MG63 (cell line): ENCODE data around the gene ADGRG2. TPM values are rescaled to one million over a fixed set of nuclear protein-coding genes. Genes with fewer than 3 reads are reported as not detected.

Experiments
- DNase-seq: peaks from one replicate; pipeline ENCODE4 v3.0.0-alpha.2; 2020
- H3K27me3 ChIP-seq: fragments of 250-450 bp; sonication (Bioruptor Pico); 2 replicates; pipeline ENCODE4 v1.5.1; 2020; ENCODE audit warnings: mild to moderate bottlenecking, moderate library complexity
- H3K36me3 ChIP-seq: fragments of 250-450 bp; sonication (Bioruptor Pico); 2 replicates; pipeline ENCODE4 v1.5.1; 2020; ENCODE audit warnings: mild to moderate bottlenecking, moderate library complexity
- H3K4me3 ChIP-seq: fragments of 250-450 bp; sonication (Bioruptor Pico); 2 replicates; pipeline ENCODE4 v1.5.1; 2020; ENCODE audit warnings: mild to moderate bottlenecking, moderate library complexity
- H3K9me3 ChIP-seq: fragments of 250-450 bp; sonication (Bioruptor Pico); 2 replicates; pipeline ENCODE4 v1.5.1; 2020; ENCODE audit warnings: mild to moderate bottlenecking, moderate library complexity
- total RNA-seq: library from RNA; depleted of rRNA; stranded (reverse); fragments of >200 nt; shearing (Covaris generic); gene quantifications from 2 replicates; pipeline ENCODE4 v1.2.3, GENCODE V29; 2014; ENCODE audit warnings: low replicate concordance; rRNA removed

ADGRG2 gene
- total RNA-seq, 1 experiment from 2014 or later = 0.46 TPM

DNA sequence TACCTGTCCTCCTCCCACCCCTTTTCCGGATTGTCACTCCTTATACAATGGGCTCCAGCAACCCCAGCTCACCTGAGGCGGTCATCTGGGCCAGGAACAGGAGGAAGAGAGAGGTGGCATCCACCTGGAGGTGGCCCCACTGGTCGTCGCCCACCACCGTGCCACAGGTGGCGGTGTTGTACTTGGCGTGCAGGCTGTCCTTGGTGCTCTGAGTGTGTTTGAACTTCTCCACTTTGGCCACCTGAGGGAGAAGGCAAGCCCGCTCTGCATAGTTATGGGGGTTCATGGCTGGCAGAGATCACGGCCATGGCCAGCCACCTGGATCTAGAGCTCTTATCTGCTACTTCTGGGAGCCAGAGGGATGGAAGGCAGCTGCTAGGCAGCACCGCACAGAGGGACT, 171.2 kb downstream of the ADGRG2 start:
- no peaks in the 10 kb centered on the region; the same call in 1 of the 2 replicates for H3K36me3 ChIP-seq
- no peak overlapping the region for H3K4me3 ChIP-seq
- no peaks in the 10 kb centered on the region for H3K27me3 ChIP-seq
- no peak for DNase-seq
- no peaks in the 10 kb centered on the region for H3K9me3 ChIP-seq

DNA sequence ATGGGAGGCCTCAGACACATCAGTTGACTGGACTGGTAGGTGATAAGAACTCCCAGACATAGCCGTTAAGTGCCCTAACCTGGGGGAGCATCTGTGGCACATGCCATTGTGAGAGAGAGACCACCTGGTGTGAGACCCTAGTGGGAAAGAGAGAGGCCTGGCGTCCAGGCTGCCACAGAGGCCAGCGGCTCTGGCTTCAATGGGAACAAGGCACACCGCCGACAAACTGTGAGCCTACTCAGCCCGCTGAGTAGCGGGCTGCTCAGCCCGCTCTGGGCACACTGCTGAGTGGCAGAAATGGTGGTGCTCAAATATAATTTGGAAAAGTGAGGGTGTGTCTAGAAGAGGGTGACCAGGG, 172.3 kb downstream of the ADGRG2 start:
- H3K36me3 ChIP-seq = no peaks in the 10 kb centered on the region; the same call in 1 of the 2 replicates
- no peaks in the 10 kb centered on the region for H3K9me3 ChIP-seq
- no peaks in the 10 kb centered on the region for H3K27me3 ChIP-seq
- no peak overlapping the region for H3K4me3 ChIP-seq
- DNase-seq = no peak

DNA sequence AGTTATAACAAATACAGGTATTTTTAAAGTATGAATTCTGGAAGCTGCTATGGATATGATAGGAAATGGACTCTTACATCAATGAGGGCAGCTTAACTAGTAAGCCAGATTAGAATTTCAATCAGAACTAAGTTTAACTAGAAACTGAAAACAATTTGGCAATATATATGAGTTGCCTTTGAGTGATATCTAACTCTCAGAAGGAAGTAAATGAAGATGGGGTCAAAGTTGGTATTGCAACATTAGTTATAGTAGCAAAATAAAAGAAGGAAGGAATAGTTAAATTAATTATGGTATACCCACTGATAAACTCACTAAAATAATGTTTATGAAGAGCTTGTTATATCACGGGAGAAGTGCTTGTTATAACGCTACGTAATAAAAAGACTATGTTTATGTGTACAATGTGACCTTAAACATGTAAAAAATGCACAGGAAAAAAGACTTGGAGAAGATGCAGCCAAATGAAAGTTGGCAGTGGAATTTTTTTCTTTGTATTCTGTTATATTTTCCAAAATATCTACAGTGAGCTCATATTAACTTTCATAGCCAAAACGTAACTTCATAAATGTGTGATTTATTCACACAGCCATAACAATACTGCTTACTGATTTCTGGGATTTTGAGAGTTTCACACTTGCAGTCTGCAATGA, 172.9 kb downstream of the ADGRG2 start:
- H3K4me3 ChIP-seq = no peak overlapping the region
- H3K36me3 ChIP-seq = no peaks in the 10 kb centered on the region; the same call in 1 of the 2 replicates
- no peaks in the 10 kb centered on the region for H3K9me3 ChIP-seq
- no peaks in the 10 kb centered on the region for H3K27me3 ChIP-seq
- no peak for DNase-seq

DNA sequence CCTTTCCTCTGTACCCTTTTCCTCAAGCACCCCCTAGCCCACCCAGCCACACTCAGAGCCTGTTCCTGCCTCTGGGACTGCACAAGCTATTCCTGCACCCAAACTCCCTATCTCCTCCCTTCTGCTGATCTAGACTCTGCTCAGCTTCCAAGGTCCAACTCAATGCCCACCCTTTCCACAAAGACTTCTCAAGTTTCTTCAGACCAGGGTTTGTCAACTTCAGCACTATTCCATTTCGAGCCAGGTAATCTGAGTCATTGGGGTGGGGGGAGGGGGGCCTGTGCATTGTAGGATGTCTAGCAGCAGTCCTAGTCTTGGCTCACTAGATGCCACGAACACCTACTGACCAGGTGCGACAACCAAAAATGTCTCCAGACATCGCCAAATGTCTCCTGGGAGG, 175.7 kb downstream of the ADGRG2 start:
- no peak for DNase-seq
- Histone ChIP-seq H3K36me3 (no peaks in the 10 kb centered on the region; the same call in 1 of the 2 replicates), H3K9me3 (no peaks in the 10 kb centered on the region), H3K4me3 (no peak overlapping the region), H3K27me3 (no peaks in the 10 kb centered on the region)

DNA sequence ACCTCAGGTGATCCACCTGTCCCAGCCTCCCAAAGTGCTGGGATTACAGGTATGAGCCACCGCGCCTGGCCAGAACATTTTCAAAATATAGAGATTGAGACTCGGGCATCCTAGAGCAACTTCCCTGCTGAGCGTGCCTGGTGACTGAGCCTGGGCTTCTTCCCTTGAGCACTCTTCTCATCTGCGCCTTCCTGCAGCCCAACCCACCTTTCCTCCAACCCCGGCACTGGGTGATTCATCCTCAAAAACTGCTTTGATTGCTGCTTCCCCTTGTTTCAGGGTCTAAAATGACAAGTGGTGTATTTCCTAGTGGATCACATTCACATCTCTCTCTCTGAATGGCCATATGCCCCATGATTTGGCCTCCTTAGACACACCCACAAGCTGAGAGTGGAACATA, 176.1 kb downstream of the ADGRG2 start:
- Histone ChIP-seq H3K27me3 (no peaks in the 10 kb centered on the region), H3K4me3 (no peak overlapping the region), H3K36me3 (no peaks in the 10 kb centered on the region; the same call in 1 of the 2 replicates), H3K9me3 (no peaks in the 10 kb centered on the region)
- DNase-seq = no peak

DNA sequence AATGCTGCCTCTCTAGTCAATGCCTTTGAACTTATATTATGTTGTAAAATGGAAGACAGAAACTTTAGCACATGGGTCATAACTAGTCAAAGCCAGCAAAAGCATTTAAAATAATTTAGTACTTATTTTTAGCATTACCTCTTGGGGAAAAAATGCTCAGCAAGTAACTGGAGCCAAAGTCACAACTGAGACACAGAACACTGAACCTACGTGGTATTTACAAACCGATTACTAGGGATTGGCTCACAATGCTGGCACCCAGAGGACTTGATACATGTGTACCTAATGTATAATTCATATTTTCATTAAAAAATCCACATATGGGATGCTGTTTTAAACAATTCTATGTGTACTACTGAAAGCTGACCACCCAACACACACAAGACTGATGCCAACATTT, 176.8 kb downstream of the ADGRG2 start:
- H3K36me3 ChIP-seq = no peaks in the 10 kb centered on the region; the same call in 1 of the 2 replicates
- DNase-seq = no peak

DNA sequence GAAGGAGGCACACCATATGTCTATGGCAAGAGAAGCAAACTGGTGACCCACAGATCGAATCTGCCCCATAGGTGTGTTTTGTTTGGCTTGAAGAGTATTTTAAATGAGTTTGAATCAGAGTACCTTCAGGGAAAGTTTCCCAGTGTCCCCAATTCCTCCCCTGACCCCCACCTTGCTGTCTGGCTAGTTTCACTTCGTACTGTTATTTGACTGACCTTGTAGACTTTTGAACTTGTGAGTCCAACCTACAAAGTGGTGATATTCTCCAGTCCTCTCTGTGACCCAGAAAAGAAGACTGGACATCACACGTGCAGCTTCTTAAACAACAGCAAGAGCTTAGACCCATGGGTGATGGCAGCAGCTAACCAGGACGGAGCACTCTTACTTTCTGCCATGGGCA, 177.8 kb downstream of the ADGRG2 start:
- Histone ChIP-seq H3K9me3 (no peaks in the 10 kb centered on the region), H3K36me3 (no peaks in the 10 kb centered on the region), H3K4me3 (no peak overlapping the region), H3K27me3 (no peaks in the 10 kb centered on the region)
- DNase-seq = no peak

More for the DNA sequence above, 176.8 kb downstream of the ADGRG2 start:
- H3K4me3 ChIP-seq = no peak overlapping the region
- H3K27me3 ChIP-seq = no peaks in the 10 kb centered on the region
- no peaks in the 10 kb centered on the region for H3K9me3 ChIP-seq

DNA sequence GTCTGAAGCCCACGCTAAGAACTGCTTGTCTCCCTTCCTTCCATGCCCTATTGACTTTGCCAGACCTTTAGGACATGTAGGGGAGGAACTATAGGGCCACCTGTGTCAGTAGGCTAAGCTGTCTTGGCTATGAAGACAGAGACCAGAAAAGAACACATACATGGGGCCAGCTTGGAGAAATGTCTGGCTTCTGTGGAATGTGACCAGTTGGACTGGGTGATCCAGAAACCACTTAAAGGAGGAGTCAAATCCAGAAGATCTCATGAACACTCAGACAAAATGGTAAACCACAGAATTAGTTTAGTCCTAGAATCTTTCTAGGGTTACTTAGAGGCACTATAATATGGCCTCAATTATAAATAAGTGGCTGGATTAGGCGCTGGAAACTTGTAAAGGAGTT, 180.4 kb downstream of the ADGRG2 start:
- no peaks in the 10 kb centered on the region for H3K9me3 ChIP-seq
- no peak for DNase-seq
- H3K36me3 ChIP-seq = peaks cover 10% of the 10 kb centered on the region
- H3K27me3 ChIP-seq = no peaks in the 10 kb centered on the region
- no peak overlapping the region for H3K4me3 ChIP-seq

Other genes with a start within 250 kb of the ADGRG2 start
- 13.3 and 29.0 TPM in 2 replicates for gene PHKA2, start 138.4 kb downstream of the ADGRG2 start, total RNA-seq
- 158 and 347 TPM in 2 replicates for gene PDHA1, start 221.5 kb upstream of the ADGRG2 start, total RNA-seq